DND-41 (cell line): Measurements from ENCODE around the gene HOGA1.

Source experiments
- ATAC-seq: fragments of 200-7000 bp; cut with Tn5 transposase; 3 replicates; pipeline ENCODE4 v1.9.1; 2021; ENCODE audit warnings: low read depth; ENCODE audit not compliant: insufficient read depth
- DNase-seq: peaks from one replicate; pipeline ENCODE4 v3.0.0-alpha.2; 2020
- H2AFZ ChIP-seq: 2 replicates; pipeline ENCODE4 v1.6.0; 2012; ENCODE audit warnings: low read depth, low read length
- H3K27ac ChIP-seq: 2 replicates; pipeline ENCODE4 v1.5.1; 2012; ENCODE audit warnings: low read length, inconsistent platforms
- H3K27me3 ChIP-seq: fragments of 200-600 bp; sonication (generic); 2 replicates; pipeline ENCODE4 v1.6.0; 2012; ENCODE audit warnings: low read length, mild to moderate bottlenecking, inconsistent platforms; ENCODE audit not compliant: insufficient read depth, poor library complexity
- H3K36me3 ChIP-seq: 2 replicates; pipeline ENCODE4 v1.5.1; 2012; ENCODE audit warnings: low read length, inconsistent platforms; ENCODE audit not compliant: insufficient read depth
- H3K4me1 ChIP-seq: 2 replicates; pipeline ENCODE4 v1.5.1; 2012; ENCODE audit warnings: mild to moderate bottlenecking, low read length; ENCODE audit not compliant: insufficient read depth
- H3K4me2 ChIP-seq: 2 replicates; pipeline ENCODE4 v1.6.0; 2012; ENCODE audit warnings: mild to moderate bottlenecking, moderate library complexity, low read length, inconsistent platforms; ENCODE audit not compliant: insufficient read depth
- H3K4me3 ChIP-seq, 2 experiments: fragments of 200-600 bp in 1 of 2; shearing (Covaris generic) in 1 of 2; 2 replicates each; pipeline ENCODE4 v1.5.1; 2012 to 2016; ENCODE audit warnings: inconsistent platforms in 2 of 2, low read length in 2 of 2, mild to moderate bottlenecking in 2 of 2, low read depth in 1 of 2, moderate library complexity in 1 of 2
- H3K79me2 ChIP-seq: 2 replicates; pipeline ENCODE4 v1.6.0; 2012; ENCODE audit warnings: low read length, inconsistent platforms; ENCODE audit not compliant: insufficient read depth
- H3K9ac ChIP-seq: 2 replicates; pipeline ENCODE4 v1.6.0; 2012; ENCODE audit warnings: low read depth, mild to moderate bottlenecking, inconsistent platforms, low read length, moderate library complexity
- H3K9me3 ChIP-seq: 2 replicates; pipeline ENCODE4 v1.5.1; 2012; ENCODE audit warnings: low read length, moderate library complexity, mild to moderate bottlenecking, inconsistent platforms; ENCODE audit not compliant: insufficient read depth, severe bottlenecking
- H4K20me1 ChIP-seq: 2 replicates; pipeline ENCODE4 v1.6.0; 2012; ENCODE audit warnings: low read length; ENCODE audit not compliant: insufficient read depth
- EZH2 ChIP-seq: IDR thresholded peaks from 3 replicates; pipeline ENCODE4 v1.6.1; 2012; ENCODE audit warnings: borderline replicate concordance, low read depth, mild to moderate bottlenecking, moderate library complexity, low read length, inconsistent platforms; ENCODE audit not compliant: severe bottlenecking
- TF ChIP-seq, protein P1 (sequence below): IDR thresholded peaks from 2 replicates; pipeline ENCODE4 v1.5.1; 2012; ENCODE audit warnings: borderline replicate concordance, low read length, moderate library complexity, mild to moderate bottlenecking; ENCODE audit not compliant: poor library complexity, severe bottlenecking; ENCODE audit errors: extremely low read depth

HOGA1 gene

DNA sequence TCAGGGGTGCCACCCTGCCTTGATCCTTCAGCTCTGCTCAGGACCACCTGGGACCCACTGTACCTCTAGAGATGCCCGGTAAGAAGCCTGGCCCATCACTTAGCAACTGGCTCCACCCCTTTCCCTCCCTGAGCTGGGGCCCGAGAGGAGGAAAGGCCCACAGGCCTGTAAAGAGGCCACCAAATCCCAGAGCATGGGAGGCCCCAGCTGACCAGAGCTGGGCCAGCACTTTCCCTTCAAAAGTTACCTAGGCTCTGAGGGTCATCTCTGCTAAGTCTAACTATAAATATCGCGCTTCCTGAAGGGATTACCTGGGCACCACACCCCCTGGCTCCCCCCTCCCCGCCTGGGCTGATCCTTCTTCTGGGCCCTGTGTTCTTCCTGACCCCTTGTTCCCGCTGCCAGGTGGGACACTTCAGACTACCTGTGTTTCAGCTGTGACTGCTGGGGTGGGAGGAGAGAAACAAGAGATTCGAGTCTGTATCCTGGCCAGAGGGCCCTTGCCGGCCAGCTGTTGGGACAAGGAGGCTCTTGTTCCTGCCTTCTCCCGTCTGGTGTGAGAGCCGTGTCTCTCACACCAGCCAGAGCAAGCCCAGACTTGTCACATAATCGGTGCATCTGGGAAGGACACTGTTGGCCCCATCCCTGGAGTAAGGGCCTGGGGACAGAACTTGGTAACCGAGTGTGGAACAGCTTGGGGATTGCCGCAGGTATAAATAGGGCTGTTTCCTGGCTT lies 34.4 kb upstream of the HOGA1 start:
- H3K27ac ChIP-seq, result no peak overlapping the region

DNA sequence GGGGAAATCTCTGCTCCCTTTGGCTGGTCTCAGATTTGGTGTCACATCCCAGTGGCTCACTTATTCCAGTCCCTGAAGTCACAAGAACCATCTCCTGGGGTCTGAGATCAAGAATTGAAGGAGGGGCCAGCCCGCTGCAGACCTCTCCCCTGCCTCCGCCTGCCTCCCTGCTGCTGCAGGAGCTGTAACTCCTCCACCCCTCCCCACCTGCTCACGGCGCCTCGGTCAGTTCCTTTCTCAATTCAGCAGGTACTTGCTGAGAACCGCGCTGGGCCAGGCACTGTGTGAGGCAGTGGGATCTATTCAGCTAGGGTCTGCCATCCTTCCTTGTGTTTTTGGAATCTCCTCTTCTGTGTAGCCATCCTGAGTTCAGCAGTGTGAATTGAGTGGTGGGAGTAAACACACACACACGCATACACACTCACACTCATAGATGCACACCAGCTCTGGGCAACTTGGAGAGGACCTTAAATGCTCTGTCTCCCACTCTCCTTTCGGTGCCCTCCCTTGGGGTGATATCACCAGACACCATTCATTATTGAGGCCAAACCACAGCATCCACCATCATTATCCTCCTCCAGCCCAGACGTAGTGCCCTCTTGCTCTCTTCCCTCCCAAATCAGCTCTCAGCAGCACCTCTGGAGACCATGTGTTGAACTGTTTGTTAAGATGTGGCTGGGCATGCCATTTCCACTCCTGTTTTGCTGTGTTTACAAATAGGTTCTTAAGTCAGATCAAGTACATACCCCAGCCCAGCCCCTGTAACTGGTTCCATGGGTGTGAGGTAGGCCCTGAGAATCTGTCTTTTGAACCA lies 33.6 kb upstream of the HOGA1 start:
- Histone ChIP-seq H3K27me3 (no peaks in the 10 kb centered on the region), H4K20me1 (no peaks in the 10 kb centered on the region), H3K9ac (no peak overlapping the region), H3K4me3 (no peak overlapping the region), H3K79me2 (no peaks in the 10 kb centered on the region), H3K4me1 (no peaks in the 10 kb centered on the region), H3K27ac (no peak overlapping the region), H2AFZ (no peak overlapping the region), H3K9me3 (no peaks in the 10 kb centered on the region), H3K4me2 (no peak overlapping the region), H3K36me3 (no peaks in the 10 kb centered on the region)
- TF ChIP-seq, protein P1, sequence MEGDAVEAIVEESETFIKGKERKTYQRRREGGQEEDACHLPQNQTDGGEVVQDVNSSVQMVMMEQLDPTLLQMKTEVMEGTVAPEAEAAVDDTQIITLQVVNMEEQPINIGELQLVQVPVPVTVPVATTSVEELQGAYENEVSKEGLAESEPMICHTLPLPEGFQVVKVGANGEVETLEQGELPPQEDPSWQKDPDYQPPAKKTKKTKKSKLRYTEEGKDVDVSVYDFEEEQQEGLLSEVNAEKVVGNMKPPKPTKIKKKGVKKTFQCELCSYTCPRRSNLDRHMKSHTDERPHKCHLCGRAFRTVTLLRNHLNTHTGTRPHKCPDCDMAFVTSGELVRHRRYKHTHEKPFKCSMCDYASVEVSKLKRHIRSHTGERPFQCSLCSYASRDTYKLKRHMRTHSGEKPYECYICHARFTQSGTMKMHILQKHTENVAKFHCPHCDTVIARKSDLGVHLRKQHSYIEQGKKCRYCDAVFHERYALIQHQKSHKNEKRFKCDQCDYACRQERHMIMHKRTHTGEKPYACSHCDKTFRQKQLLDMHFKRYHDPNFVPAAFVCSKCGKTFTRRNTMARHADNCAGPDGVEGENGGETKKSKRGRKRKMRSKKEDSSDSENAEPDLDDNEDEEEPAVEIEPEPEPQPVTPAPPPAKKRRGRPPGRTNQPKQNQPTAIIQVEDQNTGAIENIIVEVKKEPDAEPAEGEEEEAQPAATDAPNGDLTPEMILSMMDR, result no peak
- TF ChIP-seq EZH2, result no peak
- ATAC-seq, result no peak
- DNase-seq, result no peak

More for the DNA sequence above, 34.4 kb upstream of the HOGA1 start:
- Histone ChIP-seq H2AFZ (no peak overlapping the region), H3K4me2 (no peak overlapping the region), H3K4me3 (no peak overlapping the region), H3K27me3 (no peaks in the 10 kb centered on the region), H4K20me1 (no peaks in the 10 kb centered on the region), H3K79me2 (no peaks in the 10 kb centered on the region), H3K9ac (no peak overlapping the region), H3K4me1 (no peaks in the 10 kb centered on the region), H3K9me3 (no peaks in the 10 kb centered on the region), H3K36me3 (no peaks in the 10 kb centered on the region)
- no peak for ATAC-seq
- TF ChIP-seq, protein P1, result no peak
- no peak for TF ChIP-seq EZH2
- no peak for DNase-seq

DNA sequence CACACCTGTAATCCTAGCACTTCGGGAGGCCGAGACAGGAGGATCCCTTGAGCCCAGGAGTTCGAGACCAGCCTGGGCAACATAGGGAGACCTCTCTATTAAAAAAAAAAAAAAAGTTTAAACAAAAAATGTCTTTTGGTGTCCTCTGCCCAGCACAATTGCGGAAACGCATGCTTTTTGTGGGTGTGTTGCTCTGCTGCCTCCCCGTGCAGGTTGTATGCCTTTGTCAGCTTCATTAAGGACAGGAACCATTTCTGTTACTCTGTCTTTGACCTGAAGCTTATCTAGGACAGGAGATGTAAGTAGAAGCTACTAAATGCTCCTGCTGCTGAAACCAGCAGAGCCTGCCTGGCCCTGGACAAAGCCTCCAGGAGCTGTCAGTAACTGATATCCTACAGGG lies 32.9 kb upstream of the HOGA1 start:
- Histone ChIP-seq H3K9me3 (no peaks in the 10 kb centered on the region), H3K9ac (no peak overlapping the region), H3K79me2 (no peaks in the 10 kb centered on the region), H3K36me3 (no peaks in the 10 kb centered on the region), H4K20me1 (no peaks in the 10 kb centered on the region), H3K4me3 (no peak overlapping the region), H2AFZ (no peak overlapping the region), H3K4me1 (no peaks in the 10 kb centered on the region), H3K27ac (no peak overlapping the region), H3K27me3 (no peaks in the 10 kb centered on the region), H3K4me2 (no peak overlapping the region)
- TF ChIP-seq, protein P1, result no peak
- TF ChIP-seq EZH2, result no peak
- ATAC-seq (no peak), DNase-seq (no peak)
